IMR-90 (cell line): ENCODE measurements around the gene GMPPB. TPM values are rescaled to one million over a fixed set of nuclear protein-coding genes. Genes with fewer than 3 reads are reported as not detected.

Experiments
- ATAC-seq: fragments of 200-7000 bp; cut with Tn5 transposase; 2 replicates; pipeline ENCODE4 v1.9.1; 2020; ENCODE audit warnings: low read depth, mild to moderate bottlenecking, moderate library complexity
- BruUV-seq: library from RNA; stranded (reverse); fragments of 400-500 nt; replicated peaks from 2 replicates; lab custom pipeline; 2021; lab: Mats Ljungman, UMichigan
- CTCF ChIA-PET: fragments of 300-600 bp; formaldehyde crosslinking; extraction: SDS; loops from one replicate; lab custom pipeline; 2021; ENCODE audit warnings: antibody characterized with exemption; lab: Yijun Ruan, JAX
- POLR2A ChIA-PET: fragments of 300-600 bp; sonication (Branson Sonifier 250); formaldehyde crosslinking; loops from one replicate; lab custom pipeline; 2022; ENCODE audit warnings: antibody characterized with exemption; ENCODE audit not compliant: unreplicated experiment; lab: Charles Lee
- DNase-seq: peaks from one replicate; pipeline ENCODE4 v3.0.0; 2013
- H2AFZ ChIP-seq: replicated peaks from 2 replicates; pipeline ENCODE3; 2013; ENCODE audit warnings: low read length, mild to moderate bottlenecking; ENCODE audit not compliant: poor library complexity
- H2AK5ac ChIP-seq: 2 replicates; pipeline ENCODE4 v1.6.1; 2013; ENCODE audit warnings: low read depth, low read length, inconsistent platforms
- H2AK9ac ChIP-seq: replicated peaks from 2 replicates; pipeline ENCODE3; 2013; ENCODE audit warnings: mild to moderate bottlenecking, low read depth, low read length, moderate library complexity; ENCODE audit not compliant: poor library complexity
- H2BK120ac ChIP-seq: 2 replicates; pipeline ENCODE4 v1.6.1; 2013; ENCODE audit warnings: low read depth, low read length, inconsistent platforms
- H2BK15ac ChIP-seq: 3 replicates; pipeline ENCODE4 v1.6.1; 2013; ENCODE audit warnings: low read depth, low read length, inconsistent platforms
- H2BK20ac ChIP-seq: 2 replicates; pipeline ENCODE4 v1.6.1; 2013; ENCODE audit warnings: low read depth, mild to moderate bottlenecking, inconsistent platforms, low read length, moderate library complexity
- H2BK5ac ChIP-seq: 2 replicates; pipeline ENCODE4 v1.6.1; 2013; ENCODE audit warnings: mild to moderate bottlenecking, low read depth, low read length, inconsistent platforms; ENCODE audit not compliant: poor library complexity, severe bottlenecking
- H3K14ac ChIP-seq: replicated peaks from 2 replicates; pipeline ENCODE4 v1.6.1; 2013; ENCODE audit warnings: low read depth, low read length, inconsistent platforms
- H3K18ac ChIP-seq: 2 replicates; pipeline ENCODE4 v1.6.1; 2013; ENCODE audit warnings: low read depth, low read length, control low read depth
- H3K23ac ChIP-seq: 2 replicates; pipeline ENCODE4 v1.6.1; 2013; ENCODE audit warnings: low read depth, low read length, inconsistent platforms
- H3K27ac ChIP-seq: 2 replicates; pipeline ENCODE4 v1.5.1; 2013; ENCODE audit warnings: mild to moderate bottlenecking, control low read depth, low read length; ENCODE audit not compliant: insufficient read depth
- H3K27me3 ChIP-seq: 2 replicates; pipeline ENCODE4 v1.6.1; 2013; ENCODE audit warnings: low read length; ENCODE audit not compliant: control insufficient read depth, insufficient read depth
- H3K36me3 ChIP-seq: 2 replicates; pipeline ENCODE4 v1.6.1; 2013; ENCODE audit warnings: low read length, mixed read lengths; ENCODE audit not compliant: control insufficient read depth, insufficient read depth
- H3K4ac ChIP-seq: 2 replicates; pipeline ENCODE4 v1.6.1; 2013; ENCODE audit warnings: low read depth, low read length, inconsistent platforms
- H3K4me1 ChIP-seq: 2 replicates; pipeline ENCODE4 v1.6.1; 2013; ENCODE audit warnings: low read length, mixed read lengths; ENCODE audit not compliant: control insufficient read depth, insufficient read depth
- H3K4me2 ChIP-seq: 2 replicates; pipeline ENCODE4 v1.6.1; 2013; ENCODE audit warnings: low read depth, mild to moderate bottlenecking, control low read depth, low read length, moderate library complexity
- H3K4me3 ChIP-seq: 2 replicates; pipeline ENCODE4 v1.5.1; 2013; ENCODE audit warnings: low read depth, mild to moderate bottlenecking, control low read depth, low read length, moderate library complexity; ENCODE audit not compliant: insufficient read depth
- H3K56ac ChIP-seq: 2 replicates; pipeline ENCODE4 v1.6.1; 2013; ENCODE audit warnings: low read length, inconsistent platforms; ENCODE audit not compliant: insufficient read depth; ENCODE audit errors: extremely low read depth
- H3K79me1 ChIP-seq, 2 experiments: 2 replicates each; pipeline ENCODE4 v1.6.1; 2013; ENCODE audit warnings: low read length in 2 of 2, inconsistent platforms in 1 of 2, low read depth in 1 of 2
- H3K9ac ChIP-seq: 2 replicates; pipeline ENCODE4 v1.6.1; 2013; ENCODE audit warnings: low read depth, low read length, control low read depth
- H3K9me1 ChIP-seq: 2 replicates; pipeline ENCODE4 v1.6.1; 2013; ENCODE audit warnings: low read length, inconsistent platforms; ENCODE audit not compliant: insufficient read depth
- H3K9me3 ChIP-seq: 2 replicates; pipeline ENCODE4 v1.6.1; 2013; ENCODE audit warnings: low read length; ENCODE audit not compliant: control insufficient read depth, insufficient read depth
- H4K20me1 ChIP-seq: 2 replicates; pipeline ENCODE4 v1.6.1; 2013; ENCODE audit warnings: low read length, inconsistent platforms; ENCODE audit not compliant: insufficient read depth
- H4K5ac ChIP-seq: 2 replicates; pipeline ENCODE4 v1.6.1; 2013; ENCODE audit warnings: mild to moderate bottlenecking, low read depth, low read length, control low read depth
- H4K8ac ChIP-seq, 2 experiments: 2 replicates each; pipeline ENCODE4 v1.6.1; 2013; ENCODE audit warnings: low read depth in 2 of 2, low read length in 2 of 2, control low read depth in 1 of 2, inconsistent platforms in 1 of 2
- H4K91ac ChIP-seq: 2 replicates; pipeline ENCODE4 v1.6.1; 2013; ENCODE audit warnings: low read depth, low read length, inconsistent platforms; ENCODE audit not compliant: insufficient read depth
- BHLHE40 ChIP-seq: fragments of 150-350 bp; IDR thresholded peaks from 2 replicates; pipeline ENCODE4 v1.6.1; 2016; ENCODE audit warnings: mild to moderate bottlenecking, low read depth, low read length
- CEBPB ChIP-seq: IDR thresholded peaks from 2 replicates; pipeline ENCODE4 v1.6.1; 2012; ENCODE audit warnings: low read depth, low read length, improper control_type of control experiment
- POLR2A ChIP-seq: IDR thresholded peaks from 2 replicates; pipeline ENCODE4 v1.6.1; 2012; ENCODE audit warnings: mild to moderate bottlenecking, low read depth, low read length
- RFX5 ChIP-seq: IDR thresholded peaks from 2 replicates; pipeline ENCODE4 v1.8.0; 2012; ENCODE audit warnings: low read depth, mild to moderate bottlenecking, low read length, moderate library complexity
- USF2 ChIP-seq: fragments of 150-350 bp; IDR thresholded peaks from 2 replicates; pipeline ENCODE4 v1.6.1; 2017; ENCODE audit warnings: mild to moderate bottlenecking, antibody characterized with exemption, low read length, low read depth
- WGBS, 2 experiments: methylation state at CpG; one replicate each; pipeline versions ENCODE4 v1.1.5 to v1.1.7; 2013; ENCODE audit warnings: missing lambda C conversion rate in 2 of 2; ENCODE audit not compliant: insufficient read length in 1 of 2; ENCODE audit errors: extremely low coverage in 2 of 2; 5-methylcytosine and 5-hydroxymethylcytosine counted together
- dilution Hi-C: fragments of 300-500 bp; cut with HindIII; formaldehyde crosslinking; loops from one replicate; pipeline ENCODE4 v1.14.3; 2018; ENCODE audit warnings: low sequenced_read_pairs; ENCODE audit not compliant: unreplicated experiment
- in situ Hi-C: fragments of 300-500 bp; cut with MboI; formaldehyde crosslinking; loops from 3 replicates; pipeline ENCODE4 v1.14.3; 2019; ENCODE audit warnings: low sequenced_read_pairs, inconsistent platforms, mixed read lengths
- intact Hi-C: fragments of 100-400 bp; cut with micrococcal nuclease; formaldehyde crosslinking; loops from 2 replicates; pipeline ENCODE4 v1.10.0; 2022
- polyA plus RNA-seq, 3 experiments: library from polyadenylated mRNA; depleted of rRNA; stranded (reverse); fragments of >200 nt; gene quantifications; 2 replicates each; pipeline ENCODE4 v1.2.3, GENCODE V29; 2012; ENCODE audit warnings: low replicate concordance in 1 of 3
- total RNA-seq: library from RNA; depleted of rRNA; stranded (reverse); fragments of >200 nt; gene quantifications from 2 replicates; pipeline ENCODE4 v1.2.3, GENCODE V29; 2012
- TF ChIP-seq, protein P1 (sequence below): conservative IDR thresholded peaks from 2 replicates; pipeline ENCODE4 v1.5.1; 2012; ENCODE audit warnings: mild to moderate bottlenecking, low read depth, low read length, improper control_type of control experiment

GMPPB gene
- total and polyA plus RNA-seq, 2 of the 4 experiments (the other 2 are of a cell fraction) = 27.9 to 37.3 TPM

DNA sequence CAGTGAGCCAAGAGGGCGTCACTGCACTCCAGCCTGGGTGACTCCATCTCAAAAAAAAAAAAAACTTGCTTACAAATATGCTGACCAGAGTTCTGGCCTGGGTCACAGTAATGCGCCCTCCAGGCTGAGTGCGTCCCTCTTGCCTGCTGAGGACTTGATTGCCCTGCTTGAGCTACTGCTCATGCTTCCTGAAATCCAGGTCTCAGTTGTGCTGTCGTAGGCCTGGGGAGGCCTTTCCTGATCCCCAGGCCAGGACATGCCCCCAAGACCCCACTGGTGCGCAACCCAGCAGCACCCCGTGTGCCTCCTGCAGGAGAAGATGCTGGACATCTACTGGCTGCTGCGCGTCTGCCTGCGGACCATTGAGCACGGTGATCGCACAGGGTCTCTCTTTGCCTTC, 11.6 kb downstream of the GMPPB start:
- H2AFZ ChIP-seq = no peak overlapping the region
- H3K79me1 ChIP-seq = no peaks in the 10 kb centered on the region
- H2BK15ac ChIP-seq = no peak overlapping the region
- no peak for TF ChIP-seq RFX5
- no peak for TF ChIP-seq USF2
- TF ChIP-seq, protein P1, sequence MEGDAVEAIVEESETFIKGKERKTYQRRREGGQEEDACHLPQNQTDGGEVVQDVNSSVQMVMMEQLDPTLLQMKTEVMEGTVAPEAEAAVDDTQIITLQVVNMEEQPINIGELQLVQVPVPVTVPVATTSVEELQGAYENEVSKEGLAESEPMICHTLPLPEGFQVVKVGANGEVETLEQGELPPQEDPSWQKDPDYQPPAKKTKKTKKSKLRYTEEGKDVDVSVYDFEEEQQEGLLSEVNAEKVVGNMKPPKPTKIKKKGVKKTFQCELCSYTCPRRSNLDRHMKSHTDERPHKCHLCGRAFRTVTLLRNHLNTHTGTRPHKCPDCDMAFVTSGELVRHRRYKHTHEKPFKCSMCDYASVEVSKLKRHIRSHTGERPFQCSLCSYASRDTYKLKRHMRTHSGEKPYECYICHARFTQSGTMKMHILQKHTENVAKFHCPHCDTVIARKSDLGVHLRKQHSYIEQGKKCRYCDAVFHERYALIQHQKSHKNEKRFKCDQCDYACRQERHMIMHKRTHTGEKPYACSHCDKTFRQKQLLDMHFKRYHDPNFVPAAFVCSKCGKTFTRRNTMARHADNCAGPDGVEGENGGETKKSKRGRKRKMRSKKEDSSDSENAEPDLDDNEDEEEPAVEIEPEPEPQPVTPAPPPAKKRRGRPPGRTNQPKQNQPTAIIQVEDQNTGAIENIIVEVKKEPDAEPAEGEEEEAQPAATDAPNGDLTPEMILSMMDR = no peak
- no peak for TF ChIP-seq POLR2A
- TF ChIP-seq CEBPB = no peak
- TF ChIP-seq BHLHE40 = no peak
- POLR2A ChIA-PET = no interaction called here
- CTCF ChIA-PET = no interaction called here
- no peaks in the 10 kb centered on the region; the same call in 1 of the 2 replicates for H3K9me1 ChIP-seq
- H2BK120ac ChIP-seq = no peak overlapping the region
- H3K9me3 ChIP-seq = no peaks in the 10 kb centered on the region
- ATAC-seq (no peak), DNase-seq (no peak)
- no peak overlapping the region for H2AK9ac ChIP-seq
- no peak overlapping the region for H2BK5ac ChIP-seq
- no peak overlapping the region for H4K8ac ChIP-seq
- H2AK5ac ChIP-seq = no peak overlapping the region
- no peak overlapping the region for H3K23ac ChIP-seq
- no peak overlapping the region for H3K18ac ChIP-seq
- no peak overlapping the region for H3K4me3 ChIP-seq
- intact Hi-C loops = no loop called here
- H3K56ac ChIP-seq = no peak overlapping the region
- H3K27me3 ChIP-seq = no peaks in the 10 kb centered on the region
- H3K9ac ChIP-seq = no peak overlapping the region
- peaks cover 14% of the 10 kb centered on the region; the same call in 1 of the 2 replicates for H3K36me3 ChIP-seq
- no peak overlapping the region for H3K14ac ChIP-seq
- no peaks in the 10 kb centered on the region for H3K4me1 ChIP-seq
- dilution Hi-C loops = no loop called here
- no peak overlapping the region for H3K27ac ChIP-seq
- H4K5ac ChIP-seq = no peak overlapping the region
- H4K91ac ChIP-seq = no peak overlapping the region
- no peak overlapping the region for H3K4me2 ChIP-seq
- H4K20me1 ChIP-seq = no peaks in the 10 kb centered on the region
- no peak overlapping the region for H2BK20ac ChIP-seq
- BruUV-seq = no TSS peak
- no peak overlapping the region for H3K4ac ChIP-seq
- in situ Hi-C loops = no loop called here
- 99% methylated on average over 11 of the region's 11 CpGs; no CpG with 5 or more reads in 1 of the 2 experiments for WGBS, 2 experiments
